Kidney tubule cell (primary cell): ENCODE results near the gene INS.
"Not testable (repeated sequence)": the region's sequence is repeated elsewhere in the genome, so short reads cannot be mapped to it uniquely, and the experiment has no call there.

Experiments
- DNase-seq: peaks from one replicate; pipeline ENCODE4 v3.0.0-alpha.2; 2018; ENCODE audit warnings: low spot score

The INS gene

DNA sequence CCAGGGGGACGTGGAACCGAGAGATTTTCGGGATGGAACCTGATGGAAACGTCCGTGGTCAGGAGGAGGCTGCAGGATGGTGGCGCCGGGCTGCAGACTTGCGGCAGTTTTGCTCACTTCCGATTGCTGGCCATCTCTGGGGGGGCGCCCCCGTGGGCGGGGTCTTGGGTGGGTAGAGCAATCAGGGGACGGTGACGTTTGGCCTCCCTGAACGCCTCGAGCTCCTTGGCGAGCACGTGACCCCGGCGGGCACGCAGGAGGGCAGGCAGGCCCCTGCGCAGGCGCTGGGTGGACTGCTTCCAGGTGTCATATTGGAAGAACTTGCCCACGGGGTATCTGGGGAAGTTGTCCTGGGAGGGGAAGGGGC, 28.2 kb downstream of the INS start:
- DNase-seq, result no peak

DNA sequence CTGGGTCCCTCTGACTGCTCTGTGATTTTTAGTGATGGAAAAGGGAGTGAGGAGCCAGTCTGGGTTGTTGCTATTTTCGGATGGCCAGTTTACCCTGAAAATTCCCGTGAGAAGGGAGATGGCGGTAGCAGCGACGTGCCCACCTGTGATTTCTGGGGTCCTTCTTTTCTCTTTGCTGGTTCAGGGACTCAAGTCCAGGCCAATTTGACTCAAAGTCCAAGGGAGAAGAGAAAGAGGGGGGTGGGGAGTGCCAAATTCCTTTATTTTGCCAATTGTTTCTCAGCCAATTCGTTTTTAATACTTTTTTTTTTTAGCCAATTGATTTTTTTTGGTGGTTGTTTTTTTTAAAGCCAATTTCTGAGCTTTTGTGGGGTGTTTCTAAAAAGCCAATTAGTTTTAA, 28.8 kb downstream of the INS start:
- DNase-seq, result no peak

GRCh38 chr11:2131371-2132236, 29.4 kb downstream of the INS start:
- no peak for DNase-seq

- no peak for DNase-seq
Measured at GRCh38 chr11:2130881-2131352, 30.1 kb downstream of the INS start.

- no peak for DNase-seq
Measured at GRCh38 chr11:2129699-2130366, 31.2 kb downstream of the INS start.

GRCh38 chr11:2129308-2129698, 31.7 kb downstream of the INS start:
- no peak for DNase-seq

- DNase-seq, result no peak
Measured at GRCh38 chr11:2128511-2129307, 32.3 kb downstream of the INS start.

GRCh38 chr11:2128130-2128510, 32.9 kb downstream of the INS start:
- no peak for DNase-seq

GRCh38 chr11:2127482-2128129, 33.4 kb downstream of the INS start:
- DNase-seq, result no peak

GRCh38 chr11:2126520-2127085, 34.4 kb downstream of the INS start:
- DNase-seq, result no peak

GRCh38 chr11:2124736-2125484, 36.1 kb downstream of the INS start:
- DNase-seq, result not testable (repeated sequence)

GRCh38 chr11:2123628-2123960, 37.4 kb downstream of the INS start:
- DNase-seq, result no peak

DNA sequence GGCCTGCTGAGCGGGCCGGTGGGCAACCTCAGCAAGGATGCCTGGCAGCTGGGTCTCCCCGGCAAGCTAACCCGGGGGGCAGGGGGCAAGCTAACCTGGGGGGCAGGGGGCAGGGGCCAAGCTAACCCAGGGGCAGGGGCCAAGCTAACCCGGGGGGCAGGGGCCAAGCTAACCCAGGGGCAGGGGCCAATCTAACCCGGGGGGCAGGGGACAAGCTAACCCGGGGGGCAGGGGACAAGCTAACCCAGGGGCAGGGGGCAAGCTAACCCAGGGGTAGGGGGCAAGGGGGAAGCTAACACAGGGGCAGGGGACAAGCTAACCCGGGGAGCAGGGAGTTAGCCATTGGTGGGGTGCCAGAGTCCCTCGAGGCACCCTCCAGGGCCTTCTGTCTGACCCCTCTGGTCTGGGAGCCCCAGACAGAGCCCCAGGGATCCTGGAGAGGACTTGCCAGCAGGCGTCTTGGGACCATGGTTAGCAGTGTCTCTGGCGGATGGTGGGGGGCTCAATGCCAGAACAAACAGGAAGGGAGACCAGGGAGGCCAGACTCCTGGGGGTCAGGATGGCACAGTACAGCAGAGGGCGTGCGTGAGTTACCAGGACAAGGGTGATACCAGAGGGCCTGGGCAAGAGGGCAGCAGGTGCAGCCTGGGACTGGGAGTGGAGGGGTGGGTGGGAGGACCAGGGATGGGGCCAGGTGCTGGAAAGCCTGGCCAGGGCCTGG, 37.9 kb downstream of the INS start:
- no peak for DNase-seq

DNA sequence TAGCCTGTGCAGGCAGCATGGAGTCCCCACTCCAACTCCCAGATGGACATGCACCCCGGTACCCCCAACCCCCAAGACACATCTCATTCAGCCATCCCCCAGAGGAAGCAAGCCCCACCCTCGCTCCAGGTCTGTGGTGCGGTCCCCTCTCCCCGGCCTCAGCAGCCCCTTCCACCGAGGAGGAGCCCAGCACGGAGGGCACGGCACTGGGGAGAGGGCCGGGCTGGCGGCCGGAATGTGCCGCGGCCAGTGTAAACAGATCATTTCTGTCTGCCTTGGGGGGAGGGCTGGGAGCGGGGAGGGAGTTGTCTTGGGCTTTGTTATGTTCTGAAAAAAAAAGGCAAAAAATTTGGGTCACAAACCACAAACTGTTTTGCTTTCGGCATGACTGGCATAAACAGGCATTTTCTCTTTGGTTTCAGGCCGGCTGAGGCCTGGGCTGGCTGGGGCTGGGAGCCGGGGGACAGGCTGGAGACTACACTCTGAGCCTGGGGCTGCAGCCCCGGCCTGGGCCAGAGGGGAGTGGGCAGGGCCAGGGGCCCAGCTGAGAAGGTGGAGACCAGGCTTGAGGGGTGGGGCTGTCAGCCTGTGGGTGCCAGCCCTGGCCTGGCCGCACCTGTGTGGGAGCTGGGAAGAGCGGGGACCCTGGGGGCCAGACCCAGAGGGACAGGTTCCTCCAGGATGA, 38.6 kb downstream of the INS start:
- DNase-seq, result no peak

GRCh38 chr11:2121227-2122130, 39.5 kb downstream of the INS start:
- DNase-seq, result no peak

- no peak for DNase-seq
Measured at GRCh38 chr11:2120359-2121100, 40.5 kb downstream of the INS start.

DNA sequence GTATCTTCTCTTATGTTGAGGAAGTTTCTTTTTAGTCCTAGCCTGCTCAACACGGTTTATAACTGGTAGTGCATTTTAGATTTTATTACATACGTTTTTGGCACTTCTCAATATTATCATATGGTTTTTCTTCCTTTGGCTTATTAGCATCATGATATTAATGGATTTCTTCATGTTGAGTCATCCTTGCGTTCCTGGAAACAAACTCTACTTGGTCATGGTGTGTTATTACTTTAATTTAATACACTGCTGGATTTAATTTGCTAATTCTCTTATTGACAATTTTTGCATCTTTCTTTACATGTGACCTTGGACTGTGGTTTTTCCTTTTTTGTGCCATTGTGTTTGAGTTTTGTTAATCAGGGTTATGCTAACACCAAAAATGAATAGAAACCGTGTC, 42.3 kb downstream of the INS start:
- DNase-seq, result no peak

GRCh38 chr11:2116680-2117079, 44.3 kb downstream of the INS start:
- DNase-seq, result no peak
